GM19023 (cell line): ENCODE results near the gene KCNH1.

Experiments used
- ATAC-seq: cut with Tn5 transposase; IDR thresholded peaks from one replicate; pipeline ENCODE4 v1.9.1; 2021; ENCODE audit warnings: mild to moderate bottlenecking, moderate library complexity; ENCODE audit not compliant: unreplicated experiment

The KCNH1 gene

DNA sequence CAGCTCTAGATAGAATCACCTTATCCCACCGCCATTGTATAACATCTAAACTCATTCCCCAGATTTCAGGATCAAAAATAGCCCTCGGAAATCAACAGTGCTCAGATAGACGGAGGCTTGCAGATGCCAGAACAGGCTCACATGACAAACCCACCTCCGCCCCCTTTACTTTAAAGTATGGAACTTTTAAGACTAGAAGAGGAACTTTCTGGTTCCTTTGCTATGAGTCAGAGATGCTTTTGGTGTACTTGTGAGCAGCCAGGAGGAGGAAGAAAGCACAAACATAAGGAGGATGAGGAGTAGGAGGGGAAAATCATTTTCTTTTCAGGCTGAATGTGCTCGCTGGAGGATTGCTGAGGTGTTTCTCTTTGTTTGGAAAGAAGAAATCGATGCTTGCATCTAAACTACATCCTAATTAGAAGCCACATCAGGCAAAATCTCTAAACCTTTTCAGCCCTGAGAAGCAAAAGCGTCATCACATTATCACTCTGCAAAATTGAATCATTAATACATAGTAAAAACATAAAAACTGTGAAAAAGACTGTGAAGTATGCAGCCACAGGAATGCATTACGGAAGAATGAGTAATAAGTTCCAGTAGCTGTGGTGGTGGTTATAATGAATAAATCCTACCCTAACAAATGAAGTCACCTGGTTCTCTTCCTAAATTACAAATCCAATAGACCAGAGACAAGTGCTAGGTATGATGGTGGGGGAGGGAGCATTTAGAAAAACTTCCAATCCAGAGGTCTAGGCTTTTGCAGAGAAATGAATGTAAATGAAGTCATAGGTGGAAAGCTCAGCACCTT lies 251.3 kb downstream of the KCNH1 start:
- ATAC-seq = no peak

- ATAC-seq = no peak
Measured at GRCh38 chr1:210878564-210878963, 255.4 kb downstream of the KCNH1 start.

- ATAC-seq = no peak
Measured at GRCh38 chr1:210876275-210876674, 257.7 kb downstream of the KCNH1 start.

DNA sequence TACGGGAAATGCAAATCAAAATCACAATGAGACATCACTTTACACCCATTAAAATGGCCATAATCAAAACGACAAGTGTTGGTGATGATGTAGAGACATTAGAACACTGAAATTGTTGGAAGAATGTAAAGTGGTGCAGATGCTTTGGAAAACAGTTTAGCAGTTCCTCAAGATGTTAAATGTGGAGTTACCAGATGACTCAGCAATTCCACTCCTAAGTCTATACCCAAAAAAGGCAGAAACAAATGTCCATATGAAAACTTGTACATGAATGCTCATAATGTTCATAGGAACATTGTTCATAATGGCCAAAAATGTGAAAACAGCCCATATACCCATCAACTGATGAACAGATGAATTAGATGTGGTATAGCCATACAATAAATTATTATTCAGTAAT lies 267.4 kb downstream of the KCNH1 start:
- no peak for ATAC-seq

- no peak for ATAC-seq
Measured at GRCh38 chr1:210857705-210858104, 276.2 kb downstream of the KCNH1 start.

- no peak for ATAC-seq
Measured at GRCh38 chr1:210857146-210857663, 276.7 kb downstream of the KCNH1 start.

DNA sequence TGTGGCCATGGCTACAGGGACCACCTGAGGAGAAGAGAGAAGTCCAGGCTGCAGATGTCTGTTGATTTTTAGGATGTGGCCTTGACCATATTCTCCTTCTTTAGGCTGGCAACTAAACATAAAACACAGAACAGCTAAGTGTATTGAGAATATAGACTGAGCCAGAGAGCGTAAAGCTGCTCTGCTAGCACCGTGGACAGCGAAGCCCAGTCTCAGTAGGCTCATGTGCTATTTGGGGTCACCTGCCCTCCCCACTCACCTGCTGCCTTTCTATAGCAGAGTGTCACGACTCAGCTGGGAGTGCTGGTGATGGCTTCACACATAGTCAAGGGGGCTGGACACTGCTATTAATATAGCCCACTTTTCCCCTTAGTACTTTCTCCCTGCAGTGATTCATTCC lies 278.5 kb downstream of the KCNH1 start:
- no peak for ATAC-seq

DNA sequence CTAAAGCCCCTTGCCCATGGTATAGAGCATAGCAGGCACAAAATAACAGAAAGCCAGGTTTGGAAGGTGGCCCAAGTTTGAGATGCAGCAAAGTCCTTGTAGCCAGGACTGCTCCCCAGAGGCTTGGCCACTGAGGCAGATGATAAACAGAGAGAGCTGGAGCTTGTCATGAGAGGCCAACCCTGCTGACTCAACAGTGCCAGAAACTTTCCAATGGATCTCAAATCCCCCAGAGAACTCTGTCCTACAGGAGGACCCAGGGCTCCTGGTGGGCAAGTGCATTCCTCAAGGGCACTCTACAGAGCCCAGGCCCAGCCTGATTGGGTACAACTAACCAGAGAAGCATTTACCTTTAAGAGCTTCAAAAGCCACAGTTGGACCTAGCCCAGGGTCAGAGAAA lies 280.7 kb downstream of the KCNH1 start:
- ATAC-seq = no peak

- no peak for ATAC-seq
Measured at GRCh38 chr1:210850556-210850955, 283.4 kb downstream of the KCNH1 start.

- no peak for ATAC-seq
Measured at GRCh38 chr1:210848474-210848873, 285.5 kb downstream of the KCNH1 start.

DNA sequence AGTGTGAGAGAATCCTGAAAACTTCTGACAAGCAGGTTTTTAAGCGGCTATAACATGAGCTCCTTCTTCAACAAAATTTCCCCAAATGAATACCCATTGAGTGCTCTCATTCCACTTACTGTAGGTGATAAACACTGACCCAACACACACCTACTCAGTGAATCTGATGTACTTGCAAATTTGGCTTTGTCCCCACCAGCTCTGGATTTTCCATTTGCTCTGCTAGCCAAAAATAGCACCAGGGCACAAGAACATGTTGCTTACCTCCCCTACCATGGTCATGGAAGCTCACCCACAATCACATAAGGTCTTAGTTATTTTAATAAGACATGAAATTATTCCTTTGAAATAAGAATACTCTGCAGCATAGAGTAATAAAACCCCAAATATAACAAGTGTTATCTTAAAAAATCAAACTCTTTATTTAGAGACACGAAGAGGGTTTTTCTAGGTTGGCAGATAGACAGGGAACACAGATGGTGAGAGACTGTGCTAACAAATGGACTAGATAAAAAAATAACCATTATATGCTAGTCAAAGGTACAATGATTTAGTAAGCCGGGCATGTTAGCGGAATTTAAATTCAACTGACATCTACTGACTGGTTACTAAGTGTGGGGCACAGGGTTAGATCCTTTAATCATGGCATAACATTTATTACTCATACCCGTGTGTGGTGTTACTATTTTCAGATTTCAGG lies 291.9 kb downstream of the KCNH1 start:
- ATAC-seq = no peak

DNA sequence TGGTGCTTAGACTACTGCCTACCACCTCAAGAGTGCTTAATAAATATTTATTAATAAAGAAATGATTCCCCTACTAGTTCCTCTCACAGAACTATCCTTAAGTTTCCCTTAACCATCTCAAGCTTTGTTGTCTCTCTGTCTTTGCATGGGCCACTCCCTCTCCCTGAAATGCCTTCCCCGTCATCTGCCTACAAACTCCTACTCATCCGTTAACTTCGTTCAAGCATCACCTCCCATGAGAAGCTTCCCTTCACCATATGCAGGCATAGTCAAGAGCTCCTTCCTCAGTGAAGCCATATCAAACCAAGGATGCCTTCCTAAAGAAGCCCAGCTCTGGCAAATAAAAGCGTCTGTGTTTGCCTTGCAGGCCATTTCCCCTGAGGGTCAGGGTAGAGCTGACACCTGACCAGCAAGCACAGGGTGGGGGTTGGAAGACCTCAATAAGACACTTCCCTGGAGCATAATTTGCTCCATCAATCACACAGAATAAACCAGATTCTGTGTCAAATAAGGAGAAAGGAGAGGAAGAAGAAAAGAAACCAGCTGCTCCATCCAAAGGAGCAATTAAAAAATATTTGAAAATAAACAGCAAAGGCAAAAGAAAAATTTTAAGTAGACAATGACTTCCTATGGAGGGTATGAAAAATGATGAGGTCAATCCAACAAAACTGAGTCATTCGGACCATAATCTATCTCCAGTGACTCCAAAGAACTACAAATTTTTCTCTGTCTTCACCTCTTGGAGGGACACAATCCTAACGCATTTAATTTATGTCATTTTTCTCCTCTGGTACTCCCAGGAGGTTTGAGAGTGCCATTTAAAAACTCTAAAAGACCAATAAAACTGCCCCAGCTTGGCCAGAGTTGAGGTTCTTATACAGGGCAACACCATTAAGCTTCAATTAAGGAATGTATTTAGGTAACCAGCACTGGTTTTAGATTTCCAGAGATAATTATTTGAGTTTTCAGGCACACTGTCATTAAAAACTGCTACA lies 303.6 kb downstream of the KCNH1 start:
- no peak for ATAC-seq

GRCh38 chr1:210828996-210829596 lies 304.9 kb downstream of the KCNH1 start:
- ATAC-seq = no peak

DNA sequence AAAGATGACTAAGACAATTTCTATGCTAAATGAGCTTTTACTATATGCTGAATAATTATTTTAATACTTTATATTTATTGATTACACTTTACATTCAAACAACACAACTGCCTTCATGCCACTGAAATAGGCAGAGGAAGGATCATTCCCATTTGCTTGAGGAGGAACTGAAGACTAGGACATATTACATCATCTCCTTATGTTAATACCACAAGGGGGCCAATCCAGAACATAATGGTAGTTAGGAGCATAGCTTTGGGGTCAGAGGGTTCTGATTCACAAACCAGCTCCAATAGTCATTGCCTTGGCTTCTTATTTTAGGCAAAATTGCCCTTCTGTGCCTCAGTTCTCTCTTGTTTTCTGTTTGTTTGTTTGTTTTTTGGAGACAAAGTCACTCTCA lies 306.5 kb downstream of the KCNH1 start:
- ATAC-seq = no peak

DNA sequence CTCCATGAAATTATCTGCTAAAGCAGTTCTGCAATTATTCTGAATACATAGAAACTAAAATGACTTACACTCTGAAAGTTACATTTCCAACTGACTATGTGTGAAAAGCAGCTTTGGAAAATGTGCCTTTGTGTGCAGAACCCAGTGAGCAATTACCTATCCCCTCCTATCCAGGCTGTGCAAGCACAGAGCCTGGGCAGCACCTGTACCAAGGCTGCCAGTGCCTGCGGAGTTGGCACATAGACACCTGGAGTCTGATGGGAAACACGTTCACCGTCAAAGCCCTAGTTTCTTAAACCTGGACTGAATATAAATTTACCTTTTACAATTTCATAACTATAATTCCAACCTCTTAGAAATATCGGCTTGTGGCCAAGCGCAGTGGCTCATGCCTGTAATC lies 307.3 kb downstream of the KCNH1 start:
- ATAC-seq = no peak

GRCh38 chr1:210822932-210823331 lies 311.0 kb downstream of the KCNH1 start:
- ATAC-seq = no peak

- ATAC-seq = no peak
Measured at GRCh38 chr1:210822241-210822640, 311.7 kb downstream of the KCNH1 start.

GRCh38 chr1:210821615-210822014 lies 312.3 kb downstream of the KCNH1 start:
- no peak for ATAC-seq

DNA sequence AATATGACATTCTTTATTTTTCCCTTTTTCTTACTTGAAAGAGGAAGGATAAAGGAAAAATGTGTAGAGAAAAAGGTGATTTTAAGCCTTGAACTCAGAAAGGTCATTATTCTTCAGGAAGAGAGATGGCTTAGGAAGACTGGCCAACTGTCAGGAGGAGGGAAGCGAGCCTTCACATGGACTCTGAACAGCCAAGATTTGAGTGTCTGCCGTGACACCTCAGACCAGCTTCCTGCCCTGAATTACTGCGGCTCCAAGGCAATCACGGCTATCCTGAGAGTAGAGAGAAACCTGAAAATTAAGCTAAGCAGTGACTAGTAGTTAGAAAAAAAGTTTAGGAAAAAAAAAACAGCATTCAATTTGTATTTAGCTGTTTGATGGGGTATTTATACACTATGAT lies 314.7 kb downstream of the KCNH1 start:
- no peak for ATAC-seq

GRCh38 chr1:210817385-210818275 lies 316.3 kb downstream of the KCNH1 start:
- no peak for ATAC-seq
